Testis (tissue), 2 donors: ENCODE measurements around the gene CDC25C.

ENCODE experiments used
- POLR2A ChIP-seq: fragments of 450-650 bp; IDR thresholded peaks from one replicate; pipeline ENCODE4 v1.6.1; 2017; ENCODE audit warnings: antibody characterized with exemption, mild to moderate bottlenecking, moderate library complexity
- TF ChIP-seq, protein P1 (sequence below), 3 experiments: fragments of 450-650 bp in 2 of 3; fragments of 200-600 bp in 1 of 3; sonication (generic) in 1 of 3; IDR thresholded peaks; one replicate each; pipeline ENCODE4 v1.5.1; 2016 to 2019; ENCODE audit warnings: antibody characterized with exemption in 3 of 3, mild to moderate bottlenecking in 2 of 3, moderate library complexity in 1 of 3

DNA sequence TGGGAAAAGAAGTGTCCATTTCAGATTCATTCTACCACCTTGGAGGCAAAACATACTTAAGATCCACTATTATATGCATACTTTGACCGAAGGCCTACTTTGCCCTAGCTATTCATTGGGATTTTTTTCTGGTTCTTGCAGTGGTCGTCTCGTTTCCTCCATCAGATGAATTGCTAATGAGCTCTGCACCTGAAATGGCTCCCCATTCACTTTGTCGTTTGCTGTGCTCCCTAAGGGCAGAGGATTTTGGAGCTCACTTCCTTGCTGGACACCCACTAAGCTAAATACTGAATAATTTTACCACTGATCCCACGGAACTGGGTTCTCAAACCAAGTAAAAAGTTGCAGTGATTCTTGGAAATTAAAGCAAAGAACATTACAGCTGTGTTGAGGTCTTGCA, 22.8 kb upstream of the CDC25C start:
- no peak for TF ChIP-seq POLR2A
- TF ChIP-seq, protein P1, sequence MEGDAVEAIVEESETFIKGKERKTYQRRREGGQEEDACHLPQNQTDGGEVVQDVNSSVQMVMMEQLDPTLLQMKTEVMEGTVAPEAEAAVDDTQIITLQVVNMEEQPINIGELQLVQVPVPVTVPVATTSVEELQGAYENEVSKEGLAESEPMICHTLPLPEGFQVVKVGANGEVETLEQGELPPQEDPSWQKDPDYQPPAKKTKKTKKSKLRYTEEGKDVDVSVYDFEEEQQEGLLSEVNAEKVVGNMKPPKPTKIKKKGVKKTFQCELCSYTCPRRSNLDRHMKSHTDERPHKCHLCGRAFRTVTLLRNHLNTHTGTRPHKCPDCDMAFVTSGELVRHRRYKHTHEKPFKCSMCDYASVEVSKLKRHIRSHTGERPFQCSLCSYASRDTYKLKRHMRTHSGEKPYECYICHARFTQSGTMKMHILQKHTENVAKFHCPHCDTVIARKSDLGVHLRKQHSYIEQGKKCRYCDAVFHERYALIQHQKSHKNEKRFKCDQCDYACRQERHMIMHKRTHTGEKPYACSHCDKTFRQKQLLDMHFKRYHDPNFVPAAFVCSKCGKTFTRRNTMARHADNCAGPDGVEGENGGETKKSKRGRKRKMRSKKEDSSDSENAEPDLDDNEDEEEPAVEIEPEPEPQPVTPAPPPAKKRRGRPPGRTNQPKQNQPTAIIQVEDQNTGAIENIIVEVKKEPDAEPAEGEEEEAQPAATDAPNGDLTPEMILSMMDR (IDR thresholded peaks at IDR 0.05), result no peak
